ENCODE data around the gene ADTRP. TPM values are rescaled to one million over a fixed set of nuclear protein-coding genes. Genes with fewer than 3 reads are reported as not detected.
A peak's percentile ranks its signal among the peaks of the same experiment; 100 is the strongest.

Gene ADTRP
- total RNA-seq, 1 donor from 2014 or later, result 0.33 TPM

- DNase-seq, result no peak
- intact Hi-C loops (cut with micrococcal nuclease), result no loop called here
- Histone ChIP-seq H3K4me1 (peaks cover 22% of the 10 kb centered on the region), H3K27ac (replicated peaks) (no peak overlapping the region), H3K27me3 (ENCODE audit: low read depth) (no peaks in the 10 kb centered on the region), H3K9me3 (replicated peaks) (no peaks in the 10 kb centered on the region), H3K4me3 (no peak overlapping the region), H3K36me3 (no peaks in the 10 kb centered on the region)
- TF ChIP-seq CTCF (IDR thresholded peaks at IDR 0.05; ENCODE audit: borderline replicate concordance), result no peak
Measured at GRCh38 chr6:11812951-11813350, 34.3 kb upstream of the ADTRP start.

GRCh38 chr6:11812439-11812838, 33.8 kb upstream of the ADTRP start:
- Histone ChIP-seq H3K9me3 (replicated peaks) (no peaks in the 10 kb centered on the region), H3K27ac (replicated peaks) (no peak overlapping the region), H3K4me3 (no peak overlapping the region), H3K27me3 (ENCODE audit: low read depth) (no peaks in the 10 kb centered on the region), H3K4me1 (peaks cover 22% of the 10 kb centered on the region), H3K36me3 (no peaks in the 10 kb centered on the region)
- TF ChIP-seq CTCF (IDR thresholded peaks at IDR 0.05; ENCODE audit: borderline replicate concordance), result no peak
- intact Hi-C loops (cut with micrococcal nuclease), result no loop called here
- DNase-seq, result no peak

GRCh38 chr6:11811644-11812264, 33.2 kb upstream of the ADTRP start:
- no peak for DNase-seq
- Histone ChIP-seq H3K9me3 (replicated peaks) (no peaks in the 10 kb centered on the region), H3K27ac (replicated peaks) (no peak overlapping the region), H3K36me3 (no peaks in the 10 kb centered on the region), H3K4me3 (no peak overlapping the region), H3K4me1 (peaks cover 22% of the 10 kb centered on the region), H3K27me3 (ENCODE audit: low read depth) (no peaks in the 10 kb centered on the region)
- no peak for TF ChIP-seq CTCF (IDR thresholded peaks at IDR 0.05; ENCODE audit: borderline replicate concordance)
- intact Hi-C loops (cut with micrococcal nuclease), result no loop called here

- no peaks in the 10 kb centered on the region for H3K9me3 ChIP-seq (replicated peaks)
- H3K27ac ChIP-seq (replicated peaks), result peak overlapping the region; percentile 77
- intact Hi-C loops (cut with micrococcal nuclease), result no loop called here
- no peak overlapping the region for H3K4me3 ChIP-seq
- no peak for TF ChIP-seq CTCF (IDR thresholded peaks at IDR 0.05; ENCODE audit: borderline replicate concordance)
- H3K4me1 ChIP-seq, result peaks cover 22% of the 10 kb centered on the region
- no peaks in the 10 kb centered on the region for H3K27me3 ChIP-seq (ENCODE audit: low read depth)
- no peaks in the 10 kb centered on the region for H3K36me3 ChIP-seq
- DNase-seq, result no peak
Measured at GRCh38 chr6:11810854-11811643, 32.4 kb upstream of the ADTRP start.

GRCh38 chr6:11810039-11810541, 31.5 kb upstream of the ADTRP start:
- Histone ChIP-seq H3K27ac (replicated peaks) (peak overlapping the region; percentile 77), H3K4me1 (peaks cover 22% of the 10 kb centered on the region), H3K4me3 (no peak overlapping the region), H3K36me3 (no peaks in the 10 kb centered on the region), H3K27me3 (ENCODE audit: low read depth) (no peaks in the 10 kb centered on the region), H3K9me3 (replicated peaks) (no peaks in the 10 kb centered on the region)
- intact Hi-C loops (cut with micrococcal nuclease), result no loop called here
- peak; percentile 73 for DNase-seq
- TF ChIP-seq CTCF (IDR thresholded peaks at IDR 0.05; ENCODE audit: borderline replicate concordance), result no peak
